HL-60 (cell line): ENCODE measurements around the gene HIPK2.
"Not testable (repeated sequence)": the region's sequence is repeated elsewhere in the genome, so short reads cannot be mapped to it uniquely, and the experiment has no call there.

Source experiments
- DNase-seq, 2 experiments: peaks; one replicate each; pipeline ENCODE4 v3.0.0-alpha.2; 2010 to 2020; ENCODE audit warnings: low read depth in 1 of 2, low spot score in 1 of 2
- H3K27ac ChIP-seq: fragments of 250-450 bp; sonication (Bioruptor Pico); replicated peaks from 2 replicates; pipeline ENCODE4 v1.5.1; 2020; ENCODE audit warnings: mild to moderate bottlenecking, moderate library complexity
- H3K27me3 ChIP-seq: fragments of 250-450 bp; sonication (Bioruptor Pico); 2 replicates; pipeline ENCODE4 v1.5.1; 2021; ENCODE audit warnings: mild to moderate bottlenecking, moderate library complexity; ENCODE audit not compliant: insufficient read depth, poor library complexity, severe bottlenecking
- H3K4me3 ChIP-seq: replicated peaks from 2 replicates; pipeline ENCODE4 v1.5.1; 2011; ENCODE audit warnings: mild to moderate bottlenecking, control low read depth, low read length; ENCODE audit not compliant: insufficient read depth
- CTCF ChIP-seq: IDR thresholded peaks from one replicate; pipeline ENCODE4 v1.5.1; 2011; ENCODE audit warnings: low read length, control low read depth, inconsistent platforms; ENCODE audit not compliant: insufficient read depth
- GABPA ChIP-seq: IDR thresholded peaks from 2 replicates; pipeline ENCODE4 v1.6.1; 2012; ENCODE audit warnings: low read depth
- POLR2AphosphoS5 ChIP-seq: IDR thresholded peaks from 2 replicates; pipeline ENCODE4 v1.6.1; 2012; ENCODE audit warnings: low read depth
- REST ChIP-seq: IDR thresholded peaks from 2 replicates; pipeline ENCODE4 v1.6.1; 2012; ENCODE audit warnings: low read depth; ENCODE audit not compliant: insufficient replicate concordance
- SPI1 ChIP-seq: IDR thresholded peaks from 2 replicates; pipeline ENCODE4 v1.6.1; 2012; ENCODE audit warnings: low read depth, mild to moderate bottlenecking, borderline replicate concordance

HIPK2 gene

GRCh38 chr7:139617074-139617473 is 160.7 kb downstream of the HIPK2 start:
- Histone ChIP-seq H3K27ac (no peak overlapping the region), H3K4me3 (no peak overlapping the region)

GRCh38 chr7:139614886-139615285 is 162.9 kb downstream of the HIPK2 start:
- no peak for TF ChIP-seq GABPA
- no peak for TF ChIP-seq SPI1
- no peak for TF ChIP-seq REST
- TF ChIP-seq POLR2AphosphoS5: no peak
- TF ChIP-seq CTCF: no peak
- H3K27ac ChIP-seq: no peak overlapping the region
- no peaks in the 10 kb centered on the region for H3K27me3 ChIP-seq
- no peak overlapping the region for H3K4me3 ChIP-seq
- no peak for DNase-seq

More at GRCh38 chr7:139617074-139617473, 160.7 kb downstream of the HIPK2 start:
- no peak for TF ChIP-seq POLR2AphosphoS5
- no peak for TF ChIP-seq GABPA
- TF ChIP-seq CTCF: no peak
- no peak for TF ChIP-seq SPI1
- TF ChIP-seq REST: no peak
- no peaks in the 10 kb centered on the region for H3K27me3 ChIP-seq
- no peak for DNase-seq

GRCh38 chr7:139613971-139614411 is 163.8 kb downstream of the HIPK2 start:
- no peak for TF ChIP-seq GABPA
- TF ChIP-seq REST: no peak
- TF ChIP-seq CTCF: no peak
- TF ChIP-seq SPI1: no peak
- TF ChIP-seq POLR2AphosphoS5: no peak
- H3K27me3 ChIP-seq: no peaks in the 10 kb centered on the region
- no peak for DNase-seq
- H3K27ac ChIP-seq: no peak overlapping the region
- H3K4me3 ChIP-seq: no peak overlapping the region

- H3K27ac ChIP-seq, H3K27me3 ChIP-seq, DNase-seq, H3K4me3 ChIP-seq: not testable (repeated sequence)
Measured at GRCh38 chr7:139611556-139611955, 166.2 kb downstream of the HIPK2 start.
